ENCODE measurements around the gene NKD2. TPM values are rescaled to one million over a fixed set of nuclear protein-coding genes. Genes with fewer than 3 reads are reported as not detected.

The NKD2 gene
- total RNA-seq, 1 experiment from 2014 or later: 0.21 TPM

GRCh38 chr5:1032011-1032410, 23.4 kb downstream of the NKD2 start:
- H3K27me3 Mint-ChIP-seq (ENCODE audit: insufficient read depth, unreplicated experiment): no peaks in the 10 kb centered on the region
- no peak overlapping the region for H3K27ac Mint-ChIP-seq (ENCODE audit: low read depth, unreplicated experiment)
- peaks cover 10% of the 10 kb centered on the region for H3K9me3 Mint-ChIP-seq (ENCODE audit: unreplicated experiment)
- ChIA-PET CTCF (interaction anchor here (0.6 kb wide), 1 partner anchor 110 kb away, joined by 3 read pairs; no protein-coding TSS in a partner anchor), POLR2A (no interaction called here)
- H3K4me3 Mint-ChIP-seq (ENCODE audit: unreplicated experiment): no peak overlapping the region
- no peak for TF ChIP-seq CTCF (IDR thresholded peaks at IDR 0.05; ENCODE audit: unreplicated experiment)
- intact Hi-C loops (cut with micrococcal nuclease): no loop called here
- H3K4me1 Mint-ChIP-seq (ENCODE audit: insufficient read depth, unreplicated experiment): no peaks in the 10 kb centered on the region
- DNase-seq (ENCODE audit: unreplicated experiment): no peak
- BruUV-seq (replicated peaks): no TSS peak
- H3K36me3 Mint-ChIP-seq (ENCODE audit: insufficient read depth, unreplicated experiment): no peaks in the 10 kb centered on the region

GRCh38 chr5:1032551-1033027, 24.0 kb downstream of the NKD2 start:
- H3K9me3 Mint-ChIP-seq (ENCODE audit: unreplicated experiment): peaks cover 10% of the 10 kb centered on the region
- no peak for TF ChIP-seq CTCF (IDR thresholded peaks at IDR 0.05; ENCODE audit: unreplicated experiment)
- ChIA-PET POLR2A (no interaction called here), CTCF (no interaction called here)
- DNase-seq (ENCODE audit: unreplicated experiment): no peak
- intact Hi-C loops (cut with micrococcal nuclease): no loop called here
- no peaks in the 10 kb centered on the region for H3K27me3 Mint-ChIP-seq (ENCODE audit: insufficient read depth, unreplicated experiment)
- no peak overlapping the region for H3K4me3 Mint-ChIP-seq (ENCODE audit: unreplicated experiment)
- H3K36me3 Mint-ChIP-seq (ENCODE audit: insufficient read depth, unreplicated experiment): no peaks in the 10 kb centered on the region
- no peaks in the 10 kb centered on the region for H3K4me1 Mint-ChIP-seq (ENCODE audit: insufficient read depth, unreplicated experiment)
- no peak overlapping the region for H3K27ac Mint-ChIP-seq (ENCODE audit: low read depth, unreplicated experiment)
- BruUV-seq (replicated peaks): no TSS peak

- no TSS peak for BruUV-seq (replicated peaks)
- POLR2A ChIA-PET: no interaction called here
- Mint-ChIP-seq H3K4me1 (ENCODE audit: insufficient read depth, unreplicated experiment) (no peaks in the 10 kb centered on the region), H3K36me3 (ENCODE audit: insufficient read depth, unreplicated experiment) (no peaks in the 10 kb centered on the region), H3K4me3 (ENCODE audit: unreplicated experiment) (no peak overlapping the region), H3K9me3 (ENCODE audit: unreplicated experiment) (peaks cover 10% of the 10 kb centered on the region), H3K27ac (ENCODE audit: low read depth, unreplicated experiment) (no peak overlapping the region), H3K27me3 (ENCODE audit: insufficient read depth, unreplicated experiment) (no peaks in the 10 kb centered on the region)
- TF ChIP-seq CTCF (IDR thresholded peaks at IDR 0.05; ENCODE audit: unreplicated experiment): no peak
- DNase-seq (ENCODE audit: unreplicated experiment): no peak
- CTCF ChIA-PET: no interaction called here
- intact Hi-C loops (cut with micrococcal nuclease): no loop called here
Observed at GRCh38 chr5:1033178-1033577, 24.6 kb downstream of the NKD2 start.

GRCh38 chr5:1033606-1034420, 25.2 kb downstream of the NKD2 start:
- Mint-ChIP-seq H3K9me3 (ENCODE audit: unreplicated experiment) (peaks cover 10% of the 10 kb centered on the region), H3K27me3 (ENCODE audit: insufficient read depth, unreplicated experiment) (no peaks in the 10 kb centered on the region), H3K4me1 (ENCODE audit: insufficient read depth, unreplicated experiment) (no peaks in the 10 kb centered on the region), H3K4me3 (ENCODE audit: unreplicated experiment) (no peak overlapping the region), H3K36me3 (ENCODE audit: insufficient read depth, unreplicated experiment) (no peaks in the 10 kb centered on the region), H3K27ac (ENCODE audit: low read depth, unreplicated experiment) (no peak overlapping the region)
- CTCF ChIA-PET: interaction anchor here (0.6 kb wide), 1 partner anchor 534 kb away, joined by 3 read pairs; no protein-coding TSS in a partner anchor
- BruUV-seq (replicated peaks): no TSS peak
- POLR2A ChIA-PET: no interaction called here
- no peak for TF ChIP-seq CTCF (IDR thresholded peaks at IDR 0.05; ENCODE audit: unreplicated experiment)
- intact Hi-C loops (cut with micrococcal nuclease): no loop called here
- DNase-seq (ENCODE audit: unreplicated experiment): no peak
